ENCODE data around the gene ABHD16A.

The ABHD16A gene

GRCh38 chr6:31702819-31703716 is at the start of gene ABHD16A:
Gene ABHD16A (minus strand): TSS chr6:31703324. CDS start chr6:31703281, 43 bp downstream.
- ATAC-seq (ENCODE audit: low read depth) (peak; percentile 93), DNase-seq (ENCODE audit: low spot score) (peak; percentile 98)
- no peaks in the 10 kb centered on the region for H3K9me3 ChIP-seq (ENCODE audit: severe bottlenecking)
- H3K36me3 ChIP-seq (ENCODE audit: low read depth) = peaks cover 17% of the 10 kb centered on the region
- H3K4me3 ChIP-seq (ENCODE audit: severe bottlenecking) = peak within 1 kb of the TSS; percentile 88
- peak within 1 kb of the TSS; percentile 53 for H3K27ac ChIP-seq (ENCODE audit: poor library complexity, severe bottlenecking)
- TF ChIP-seq CTCF (IDR thresholded peaks at IDR 0.05; ENCODE audit: poor library complexity, severe bottlenecking) = no peak
- no peaks in the 10 kb centered on the region for H3K27me3 ChIP-seq (ENCODE audit: insufficient read depth, poor library complexity, severe bottlenecking)
- H3K4me1 ChIP-seq (ENCODE audit: insufficient read depth, poor library complexity, severe bottlenecking) = no peaks in the 10 kb centered on the region

- H3K27ac ChIP-seq (ENCODE audit: poor library complexity, severe bottlenecking) = no peak overlapping the region
- ATAC-seq (ENCODE audit: low read depth) = peak; percentile 94
- DNase-seq (ENCODE audit: low spot score) = no peak
- H3K27me3 ChIP-seq (ENCODE audit: insufficient read depth, poor library complexity, severe bottlenecking) = no peaks in the 10 kb centered on the region
- no peaks in the 10 kb centered on the region for H3K9me3 ChIP-seq (ENCODE audit: severe bottlenecking)
- H3K4me1 ChIP-seq (ENCODE audit: insufficient read depth, poor library complexity, severe bottlenecking) = no peaks in the 10 kb centered on the region
- no peak overlapping the region for H3K4me3 ChIP-seq (ENCODE audit: severe bottlenecking)
- peaks cover 12% of the 10 kb centered on the region for H3K36me3 ChIP-seq (ENCODE audit: low read depth)
- no peak for TF ChIP-seq CTCF (IDR thresholded peaks at IDR 0.05; ENCODE audit: poor library complexity, severe bottlenecking)
Measured at GRCh38 chr6:31752739-31753319, 49.7 kb upstream of the ABHD16A start.

- ATAC-seq (ENCODE audit: low read depth) = no peak
- no peak for TF ChIP-seq CTCF (IDR thresholded peaks at IDR 0.05; ENCODE audit: poor library complexity, severe bottlenecking)
- Histone ChIP-seq H3K4me3 (ENCODE audit: severe bottlenecking) (no peak overlapping the region), H3K27ac (ENCODE audit: poor library complexity, severe bottlenecking) (no peak overlapping the region), H3K36me3 (ENCODE audit: low read depth) (peaks cover 23% of the 10 kb centered on the region), H3K27me3 (ENCODE audit: insufficient read depth, poor library complexity, severe bottlenecking) (no peaks in the 10 kb centered on the region), H3K9me3 (ENCODE audit: severe bottlenecking) (no peaks in the 10 kb centered on the region), H3K4me1 (ENCODE audit: insufficient read depth, poor library complexity, severe bottlenecking) (no peaks in the 10 kb centered on the region)
- no peak for DNase-seq (ENCODE audit: low spot score)
Measured at GRCh38 chr6:31750411-31751022, 47.4 kb upstream of the ABHD16A start.

GRCh38 chr6:31749301-31750036 is 46.3 kb upstream of the ABHD16A start:
- no peak for TF ChIP-seq CTCF (IDR thresholded peaks at IDR 0.05; ENCODE audit: poor library complexity, severe bottlenecking)
- no peak for ATAC-seq (ENCODE audit: low read depth)

More at GRCh38 chr6:31749301-31750036, 46.3 kb upstream of the ABHD16A start:
- no peak for DNase-seq (ENCODE audit: low spot score)
- H3K4me1 ChIP-seq (ENCODE audit: insufficient read depth, poor library complexity, severe bottlenecking) = no peaks in the 10 kb centered on the region
- no peaks in the 10 kb centered on the region for H3K27me3 ChIP-seq (ENCODE audit: insufficient read depth, poor library complexity, severe bottlenecking)
- H3K36me3 ChIP-seq (ENCODE audit: low read depth) = peaks cover 27% of the 10 kb centered on the region
- H3K4me3 ChIP-seq (ENCODE audit: severe bottlenecking) = no peak overlapping the region
- H3K27ac ChIP-seq (ENCODE audit: poor library complexity, severe bottlenecking) = no peak overlapping the region
- no peaks in the 10 kb centered on the region for H3K9me3 ChIP-seq (ENCODE audit: severe bottlenecking)
